Measurements from ENCODE around the gene HIVEP1. TPM values are rescaled to one million over a fixed set of nuclear protein-coding genes. Genes with fewer than 3 reads are reported as not detected.

HIVEP1 gene
- total RNA-seq, 1 donor from 2014 or later, result 69.4 TPM

DNA sequence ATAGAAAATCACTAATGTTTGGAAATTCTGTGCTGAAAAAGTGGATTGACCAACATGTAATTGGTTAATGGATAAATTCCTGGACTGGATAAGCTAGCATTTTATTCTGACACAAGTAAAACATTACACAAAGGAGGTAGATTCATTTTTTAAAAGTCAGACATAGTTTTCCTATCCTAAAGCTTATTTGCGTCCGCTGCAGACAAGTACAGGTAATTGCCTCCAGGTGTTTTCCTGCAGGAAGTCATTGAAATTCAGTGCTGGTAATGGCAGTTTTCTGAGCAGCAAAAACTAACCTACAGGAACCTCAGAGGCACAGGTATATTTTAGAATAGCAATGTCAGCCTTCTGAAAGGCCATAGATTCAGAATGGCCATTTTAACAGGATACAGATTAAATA, 20.0 kb upstream of the HIVEP1 start:
- Mint-ChIP-seq H3K4me3 (no peak overlapping the region), H3K9me3 (peaks cover 4% of the 10 kb centered on the region), H3K36me3 (no peaks in the 10 kb centered on the region), H3K27ac (peak overlapping the region; percentile 15), H3K4me1 (peaks cover 5% of the 10 kb centered on the region), H3K27me3 (ENCODE audit: low read depth) (no peaks in the 10 kb centered on the region)
- no peak for DNase-seq (ENCODE audit: low spot score in 2 of 2, unreplicated experiment in 2 of 2)
- no peak for TF ChIP-seq CTCF (IDR thresholded peaks at IDR 0.05; ENCODE audit: unreplicated experiment)

DNA sequence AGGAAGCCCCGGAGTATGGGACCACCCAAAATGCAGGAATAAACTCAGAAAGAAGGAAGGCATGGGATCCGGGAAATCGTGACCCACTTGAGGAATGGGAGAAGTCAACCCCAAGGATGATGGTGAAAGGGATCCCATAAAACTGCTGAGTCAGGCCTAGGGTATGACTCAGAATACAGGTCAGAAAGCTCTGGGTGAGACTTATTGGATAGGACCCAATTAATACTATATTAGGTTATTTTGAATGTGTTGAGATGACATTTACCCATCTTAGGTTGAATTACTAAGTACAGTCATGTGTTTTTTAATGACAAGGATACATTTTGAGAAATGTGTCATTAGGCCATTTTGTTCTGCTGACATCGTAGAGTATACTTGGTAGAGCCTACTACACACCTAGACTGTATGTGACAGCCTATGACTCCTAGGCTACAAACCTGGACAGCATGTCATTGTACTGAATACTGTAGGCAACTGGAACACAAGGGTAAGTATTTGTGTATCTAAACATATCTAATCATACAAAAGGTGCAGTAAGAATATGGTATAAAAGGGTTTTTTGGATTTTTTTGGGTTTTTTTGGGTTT, 17.1 kb upstream of the HIVEP1 start:
- Mint-ChIP-seq H3K9me3 (no peaks in the 10 kb centered on the region), H3K27me3 (ENCODE audit: low read depth) (no peaks in the 10 kb centered on the region), H3K27ac (no peak overlapping the region), H3K4me3 (no peak overlapping the region), H3K36me3 (no peaks in the 10 kb centered on the region), H3K4me1 (peaks cover 13% of the 10 kb centered on the region)
- TF ChIP-seq CTCF (IDR thresholded peaks at IDR 0.05; ENCODE audit: unreplicated experiment), result no peak
- DNase-seq (ENCODE audit: low spot score in 2 of 2, unreplicated experiment in 2 of 2), result no peak

DNA sequence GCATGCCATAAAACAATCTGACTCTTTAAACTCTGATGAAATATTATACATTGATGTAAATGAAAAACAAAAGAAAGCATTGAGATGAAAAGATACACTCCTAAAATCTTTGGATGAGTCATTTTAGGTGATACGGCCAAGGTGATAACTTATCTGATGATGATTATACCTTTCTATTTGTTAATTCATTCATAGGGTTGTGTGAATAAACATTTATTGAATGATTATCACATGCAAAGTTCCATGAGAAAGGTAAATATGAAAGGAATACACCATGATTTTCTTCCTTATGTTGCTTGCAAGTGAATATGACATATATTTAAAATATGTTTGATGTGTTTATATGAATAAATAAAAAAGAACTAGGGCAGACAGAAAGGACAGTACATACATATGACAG, 15.4 kb upstream of the HIVEP1 start:
- no peaks in the 10 kb centered on the region for H3K27me3 Mint-ChIP-seq (ENCODE audit: low read depth)
- DNase-seq (ENCODE audit: low spot score in 2 of 2, unreplicated experiment in 2 of 2), result no peak
- TF ChIP-seq CTCF (IDR thresholded peaks at IDR 0.05; ENCODE audit: unreplicated experiment), result no peak
- H3K4me1 Mint-ChIP-seq, result peaks cover 22% of the 10 kb centered on the region
- no peak overlapping the region for H3K4me3 Mint-ChIP-seq
- H3K36me3 Mint-ChIP-seq, result no peaks in the 10 kb centered on the region
- no peak overlapping the region for H3K27ac Mint-ChIP-seq
- H3K9me3 Mint-ChIP-seq, result no peaks in the 10 kb centered on the region

- no peak overlapping the region for H3K4me3 Mint-ChIP-seq
- no peak for DNase-seq (ENCODE audit: low spot score in 2 of 2, unreplicated experiment in 2 of 2)
These were observed 12.9 kb upstream of the HIVEP1 start for GRCh38 chr6:11999246-11999645.

DNA sequence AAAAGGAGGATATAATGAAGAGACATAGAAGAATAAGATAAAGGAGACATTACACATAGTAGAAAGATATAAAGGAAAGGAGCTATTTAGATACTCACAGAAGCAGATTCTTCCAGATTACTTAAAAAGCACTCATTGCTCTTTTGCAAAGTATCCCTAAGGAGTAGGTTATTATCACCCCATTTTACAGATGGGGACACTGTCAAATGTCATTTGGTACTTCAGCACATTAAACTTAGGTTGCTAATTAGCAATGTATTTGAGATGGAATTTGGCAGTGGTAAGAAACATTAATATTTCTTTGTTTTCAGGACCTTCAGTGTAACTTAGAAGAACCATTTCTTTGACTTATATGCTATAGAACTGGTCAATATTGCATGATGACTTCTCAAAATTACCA, 11.9 kb upstream of the HIVEP1 start:
- Mint-ChIP-seq H3K4me3 (no peak overlapping the region), H3K27ac (no peak overlapping the region), H3K27me3 (ENCODE audit: low read depth) (no peaks in the 10 kb centered on the region), H3K4me1 (peaks cover 16% of the 10 kb centered on the region), H3K9me3 (no peaks in the 10 kb centered on the region), H3K36me3 (no peaks in the 10 kb centered on the region)
- TF ChIP-seq CTCF (IDR thresholded peaks at IDR 0.05; ENCODE audit: unreplicated experiment), result no peak
- no peak for DNase-seq (ENCODE audit: low spot score in 2 of 2, unreplicated experiment in 2 of 2)

More at GRCh38 chr6:11999246-11999645, 12.9 kb upstream of the HIVEP1 start:
- Mint-ChIP-seq H3K4me1 (peaks cover 16% of the 10 kb centered on the region), H3K27ac (no peak overlapping the region), H3K36me3 (no peaks in the 10 kb centered on the region), H3K9me3 (no peaks in the 10 kb centered on the region), H3K27me3 (ENCODE audit: low read depth) (no peaks in the 10 kb centered on the region)
- TF ChIP-seq CTCF (IDR thresholded peaks at IDR 0.05; ENCODE audit: unreplicated experiment), result no peak

All from mesothelial cell of epicardium (in vitro differentiated cells).